Pancreas (tissue), 10 donors: ENCODE results near the gene TET3. TPM values are rescaled to one million over a fixed set of nuclear protein-coding genes. Genes with fewer than 3 reads are reported as not detected.

ENCODE experiments used
- ATAC-seq, 4 donors: fragments of 200-7000 bp; cut with Tn5 transposase; one replicate each; pipeline versions ENCODE4 v1.8.0 to v1.9.1; 2020; ENCODE audit warnings: mild to moderate bottlenecking in 4 of 4, moderate library complexity in 4 of 4
- DNase-seq, 6 donors: peaks; one replicate each; pipeline ENCODE4 v3.0.0-alpha.2; 2020
- FAIRE-seq: peaks from 2 replicates; lab custom pipeline; 2012; peaks lifted over from hg19 to GRCh38; lab: Jason Lieb, UNC
- H3K27ac ChIP-seq, 4 donors: fragments of 200-600 bp; sonication (generic); 1 replicate in 3 of 4; 2 replicates in 1 of 4; pipeline versions ENCODE4 v1.5.0 to v1.8.0; 2020
- H3K27me3 ChIP-seq, 4 donors: fragments of 200-600 bp; one replicate each; pipeline ENCODE4 v1.8.0; 2021
- H3K36me3 ChIP-seq, 3 donors: fragments of 200-600 bp; sonication (generic) in 1 of 3; one replicate each; pipeline versions ENCODE4 v1.5.0 to v1.8.0; 2020 to 2021
- H3K4me1 ChIP-seq, 3 donors: fragments of 200-600 bp; one replicate each; pipeline ENCODE4 v1.8.0; 2021
- H3K4me3 ChIP-seq, 4 donors: fragments of 200-600 bp; sonication (generic) in 2 of 4; one replicate each; pipeline versions ENCODE4 v1.5.0 to v1.8.0; 2020 to 2021
- H3K9me3 ChIP-seq, 4 donors: fragments of 200-600 bp; one replicate each; pipeline ENCODE4 v1.8.0; 2021
- WGBS, 2 donors: extraction: QIAGEN DNeasy Blood & Tissue Kit; methylation state at CpG; one replicate each; pipeline ENCODE4 v1.1.7; 2013; 5-methylcytosine and 5-hydroxymethylcytosine counted together
- intact Hi-C, 3 donors: fragments of 100-400 bp; cut with DNase I; formaldehyde crosslinking; loops; one replicate each; pipeline versions ENCODE4 v1.11.1 to v1.14.2; 2022
- polyA plus RNA-seq, 2 donors: library from polyadenylated mRNA; stranded (reverse); fragments of 200-250 nt; gene quantifications; one replicate each; pipeline ENCODE4 v1.2.3, GENCODE V29; 2013
- total RNA-seq, 6 donors: library from RNA; stranded (reverse); fragmentation: NEBNext Ultra II Directional in 4 of 6; extraction: Animal tissue kit (Norgen Biotek cat#: 25700) in 4 of 6; gene quantifications; one replicate each; pipeline versions ENCODE4 v1.2.1 to v1.2.4, GENCODE V29; 2021 to 2023
- TF ChIP-seq, protein P1 (sequence below), 4 donors: fragments of 200-600 bp; sonication (generic) in 3 of 4; IDR thresholded peaks; one replicate each; pipeline versions ENCODE4 v1.5.0 to v1.8.0; 2021; ENCODE audit warnings: antibody characterized with exemption in 4 of 4
- donor health status: healthy with polysubstance abuse.
- donor health status: DM: no; HTN: no; CAD: no; lungs with moderate emphysema.
- donor health status: DM: no; HTN: no; CAD: no.
- donor health status: control.
- donor health status: control.
- donor health status: Bipolar disorder and iron deficiency.
- donor health status: DM: yes; HTN: yes; CAD: no.
- donor health status: DM: no; HTN: no; CAD: no.
- donor health status: DM: no; HTN: no; CAD: no.
- donor health status: DM: yes; HTN: yes; CAD: no.

The TET3 gene
- total and polyA plus RNA-seq, 8 donors, result 1.5 to 8.6 (median 4.8) TPM

DNA sequence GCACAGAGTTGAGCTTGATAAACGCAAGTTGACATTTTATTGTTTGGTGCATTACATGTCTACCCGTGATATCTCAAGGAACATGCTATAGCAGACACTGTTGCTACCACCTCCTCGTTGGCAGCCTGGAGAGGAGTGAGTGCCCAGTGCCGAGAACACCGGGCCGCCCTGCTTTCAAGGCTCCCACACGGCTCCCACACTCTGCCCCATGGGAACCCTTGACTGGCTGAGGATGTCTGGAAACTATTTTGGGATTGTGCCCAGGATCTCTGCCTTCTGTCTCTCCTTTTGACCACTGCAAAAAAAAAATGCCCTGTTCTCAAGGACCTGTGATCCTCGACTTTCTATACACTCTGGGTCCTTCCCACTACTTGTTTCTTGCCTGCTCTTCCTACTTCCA, 21.1 kb downstream of the TET3 start:
- intact Hi-C loops, result no loop called here
- WGBS, 2 donors, result 80% methylated on average over 8 of the region's 8 CpGs
- Histone ChIP-seq H3K4me1 (peaks cover 4 to 14% (median 8%) of the 10 kb centered on the region in 3 donors), H3K36me3 (no peaks in the 10 kb centered on the region), H3K4me3 (no peak overlapping the region), H3K27me3 (no peaks in the 10 kb centered on the region), H3K27ac (no peak overlapping the region), H3K9me3 (no peaks in the 10 kb centered on the region)
- TF ChIP-seq, protein P1, sequence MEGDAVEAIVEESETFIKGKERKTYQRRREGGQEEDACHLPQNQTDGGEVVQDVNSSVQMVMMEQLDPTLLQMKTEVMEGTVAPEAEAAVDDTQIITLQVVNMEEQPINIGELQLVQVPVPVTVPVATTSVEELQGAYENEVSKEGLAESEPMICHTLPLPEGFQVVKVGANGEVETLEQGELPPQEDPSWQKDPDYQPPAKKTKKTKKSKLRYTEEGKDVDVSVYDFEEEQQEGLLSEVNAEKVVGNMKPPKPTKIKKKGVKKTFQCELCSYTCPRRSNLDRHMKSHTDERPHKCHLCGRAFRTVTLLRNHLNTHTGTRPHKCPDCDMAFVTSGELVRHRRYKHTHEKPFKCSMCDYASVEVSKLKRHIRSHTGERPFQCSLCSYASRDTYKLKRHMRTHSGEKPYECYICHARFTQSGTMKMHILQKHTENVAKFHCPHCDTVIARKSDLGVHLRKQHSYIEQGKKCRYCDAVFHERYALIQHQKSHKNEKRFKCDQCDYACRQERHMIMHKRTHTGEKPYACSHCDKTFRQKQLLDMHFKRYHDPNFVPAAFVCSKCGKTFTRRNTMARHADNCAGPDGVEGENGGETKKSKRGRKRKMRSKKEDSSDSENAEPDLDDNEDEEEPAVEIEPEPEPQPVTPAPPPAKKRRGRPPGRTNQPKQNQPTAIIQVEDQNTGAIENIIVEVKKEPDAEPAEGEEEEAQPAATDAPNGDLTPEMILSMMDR (IDR thresholded peaks at IDR 0.05), result no peak
- no peak for ATAC-seq
- FAIRE-seq, result no peak
- no peak for DNase-seq

DNA sequence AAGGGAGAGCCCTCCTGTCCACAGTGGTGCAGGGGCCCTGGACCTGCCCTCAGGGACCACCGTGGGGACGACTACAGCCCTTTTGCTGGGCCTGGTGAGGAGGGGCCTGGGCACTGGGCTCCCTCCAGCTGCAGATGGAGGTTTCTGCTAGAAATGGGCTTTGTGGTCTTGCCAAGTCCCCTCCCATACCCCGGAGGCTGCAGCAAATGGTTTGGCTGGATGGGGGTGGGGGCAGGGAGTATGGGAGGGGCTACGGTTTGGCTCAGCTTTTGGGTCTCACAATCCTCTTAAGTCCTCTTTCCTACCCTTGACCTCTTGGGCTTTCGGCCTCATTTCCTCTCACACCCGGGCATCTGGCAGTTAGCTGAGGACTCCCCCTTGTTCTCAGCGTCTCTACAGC, 21.7 kb downstream of the TET3 start:
- 82 to 84% methylated on average over 7 of the region's 7 CpGs for WGBS, 2 donors
- H3K4me1 ChIP-seq, result peaks cover 4 to 14% (median 8%) of the 10 kb centered on the region in 3 donors
- H3K4me3 ChIP-seq, result no peak overlapping the region
- no peaks in the 10 kb centered on the region for H3K9me3 ChIP-seq
- TF ChIP-seq, protein P1 (IDR thresholded peaks at IDR 0.05), result no peak
- no peak for ATAC-seq
- no peaks in the 10 kb centered on the region for H3K27me3 ChIP-seq
- H3K27ac ChIP-seq, result no peak overlapping the region
- intact Hi-C loops, result no loop called here
- no peak for FAIRE-seq
- H3K36me3 ChIP-seq, result no peaks in the 10 kb centered on the region
- DNase-seq, result no peak

DNA sequence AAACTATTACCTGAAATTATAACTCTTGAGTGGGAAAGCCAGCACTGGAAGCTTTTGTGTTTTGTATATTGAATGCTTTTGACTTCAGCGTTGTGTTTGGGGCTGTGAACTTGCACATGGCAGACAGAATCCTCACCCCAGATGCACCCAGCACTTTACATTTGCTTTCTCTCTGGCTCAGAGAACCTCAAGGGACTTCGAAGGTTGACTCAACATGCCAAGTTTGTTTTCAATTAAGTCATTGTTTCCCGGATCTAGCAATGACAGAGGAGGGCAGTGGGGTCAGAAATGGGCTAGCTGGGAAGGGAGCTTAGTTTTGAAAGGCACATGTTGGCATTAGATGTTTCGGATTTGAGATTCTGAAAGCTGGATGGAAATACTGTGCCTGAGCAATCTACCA, 22.4 kb downstream of the TET3 start:
- Histone ChIP-seq H3K36me3 (no peaks in the 10 kb centered on the region), H3K4me3 (no peak overlapping the region), H3K4me1 (peaks cover 4 to 14% (median 6%) of the 10 kb centered on the region in 3 donors), H3K27me3 (no peaks in the 10 kb centered on the region), H3K9me3 (no peaks in the 10 kb centered on the region), H3K27ac (no peak overlapping the region)
- TF ChIP-seq, protein P1 (IDR thresholded peaks at IDR 0.05), result no peak
- FAIRE-seq, result no peak
- ATAC-seq, result no peak
- no peak for DNase-seq
- 61 to 63% methylated on average over 4 of the region's 4 CpGs for WGBS, 2 donors
- intact Hi-C loops, result no loop called here

DNA sequence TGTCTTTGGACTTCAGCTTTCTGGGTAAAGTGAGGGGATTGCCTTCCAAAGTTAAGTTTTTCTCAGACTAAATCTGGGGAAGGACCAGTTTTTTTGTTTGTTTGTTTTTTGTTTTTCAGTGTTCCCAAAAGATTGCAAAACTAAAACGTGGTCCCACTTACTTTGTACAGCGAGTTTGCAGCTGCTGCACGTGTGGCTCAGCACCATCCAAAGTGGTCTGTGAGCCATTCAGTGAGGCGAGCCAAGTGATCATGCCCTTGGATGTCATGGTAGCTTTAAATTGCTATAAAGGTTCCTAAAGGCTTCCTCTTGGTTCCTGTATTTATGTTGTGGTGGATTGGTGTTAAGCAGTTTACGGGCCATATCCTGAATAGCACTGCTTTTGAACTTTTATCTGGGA, 23.0 kb downstream of the TET3 start:
- H3K4me3 ChIP-seq, result no peak overlapping the region
- TF ChIP-seq, protein P1 (IDR thresholded peaks at IDR 0.05), result no peak
- H3K9me3 ChIP-seq, result no peaks in the 10 kb centered on the region
- peaks cover 4 to 14% (median 6%) of the 10 kb centered on the region in 3 donors for H3K4me1 ChIP-seq
- no peak overlapping the region for H3K27ac ChIP-seq
- H3K27me3 ChIP-seq, result no peaks in the 10 kb centered on the region
- 89 to 91% methylated on average over 5 of the region's 5 CpGs for WGBS, 2 donors
- FAIRE-seq, result no peak
- DNase-seq, result no peak
- H3K36me3 ChIP-seq, result no peaks in the 10 kb centered on the region
- intact Hi-C loops, result no loop called here
- ATAC-seq, result no peak

DNA sequence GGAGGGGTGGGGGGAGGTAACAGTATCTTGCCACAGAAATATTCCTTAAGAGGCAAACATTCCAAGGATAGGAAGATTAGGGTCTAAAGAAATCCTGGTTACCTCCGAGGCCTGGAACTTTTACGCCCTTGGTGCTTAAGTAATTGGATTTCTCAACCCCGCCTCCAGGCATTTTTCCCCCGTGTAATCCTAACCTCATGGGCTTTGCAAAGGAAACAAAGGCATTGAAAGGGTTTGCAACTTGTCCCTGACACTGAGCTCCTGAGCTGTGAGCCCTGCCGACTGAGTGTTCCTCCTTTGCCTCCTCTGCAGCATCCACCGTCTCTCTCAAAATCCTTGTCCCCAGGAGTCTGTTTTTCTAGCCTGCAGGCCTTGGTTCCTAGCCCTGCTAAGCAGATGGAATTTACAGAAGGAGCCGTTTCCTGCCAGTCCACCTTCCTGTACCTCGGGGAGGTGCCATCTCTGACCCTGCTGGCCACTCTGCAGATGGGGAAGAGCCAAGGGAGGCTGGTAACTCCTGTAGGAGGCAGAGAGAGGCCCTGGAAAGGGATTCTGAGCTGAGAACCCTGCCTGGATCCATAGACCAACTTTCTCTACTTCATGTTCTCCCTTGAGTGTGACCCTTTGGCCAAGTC, 24.2 kb downstream of the TET3 start:
- no peaks in the 10 kb centered on the region for H3K36me3 ChIP-seq
- intact Hi-C loops, result no loop called here
- DNase-seq, result no peak

More for the DNA sequence above, 24.2 kb downstream of the TET3 start:
- peaks cover 4 to 10% (median 6%) of the 10 kb centered on the region in 3 donors for H3K4me1 ChIP-seq
- no peaks in the 10 kb centered on the region for H3K27me3 ChIP-seq
- ATAC-seq, result no peak
- 85 to 86% methylated on average over 8 of the region's 8 CpGs for WGBS, 2 donors
- H3K9me3 ChIP-seq, result no peaks in the 10 kb centered on the region
- no peak overlapping the region for H3K4me3 ChIP-seq
- FAIRE-seq, result no peak
- TF ChIP-seq, protein P1 (IDR thresholded peaks at IDR 0.05), result no peak
- H3K27ac ChIP-seq, result no peak overlapping the region
